HG03175 (cell line): ENCODE data around the gene NDRG4.

ENCODE experiments used
- ATAC-seq: cut with Tn5 transposase; IDR thresholded peaks from one replicate; pipeline ENCODE4 v1.9.1; 2021; ENCODE audit warnings: mild to moderate bottlenecking, moderate library complexity; ENCODE audit not compliant: unreplicated experiment

The NDRG4 gene, protein sequence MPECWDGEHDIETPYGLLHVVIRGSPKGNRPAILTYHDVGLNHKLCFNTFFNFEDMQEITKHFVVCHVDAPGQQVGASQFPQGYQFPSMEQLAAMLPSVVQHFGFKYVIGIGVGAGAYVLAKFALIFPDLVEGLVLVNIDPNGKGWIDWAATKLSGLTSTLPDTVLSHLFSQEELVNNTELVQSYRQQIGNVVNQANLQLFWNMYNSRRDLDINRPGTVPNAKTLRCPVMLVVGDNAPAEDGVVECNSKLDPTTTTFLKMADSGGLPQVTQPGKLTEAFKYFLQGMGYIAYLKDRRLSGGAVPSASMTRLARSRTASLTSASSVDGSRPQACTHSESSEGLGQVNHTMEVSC

DNA sequence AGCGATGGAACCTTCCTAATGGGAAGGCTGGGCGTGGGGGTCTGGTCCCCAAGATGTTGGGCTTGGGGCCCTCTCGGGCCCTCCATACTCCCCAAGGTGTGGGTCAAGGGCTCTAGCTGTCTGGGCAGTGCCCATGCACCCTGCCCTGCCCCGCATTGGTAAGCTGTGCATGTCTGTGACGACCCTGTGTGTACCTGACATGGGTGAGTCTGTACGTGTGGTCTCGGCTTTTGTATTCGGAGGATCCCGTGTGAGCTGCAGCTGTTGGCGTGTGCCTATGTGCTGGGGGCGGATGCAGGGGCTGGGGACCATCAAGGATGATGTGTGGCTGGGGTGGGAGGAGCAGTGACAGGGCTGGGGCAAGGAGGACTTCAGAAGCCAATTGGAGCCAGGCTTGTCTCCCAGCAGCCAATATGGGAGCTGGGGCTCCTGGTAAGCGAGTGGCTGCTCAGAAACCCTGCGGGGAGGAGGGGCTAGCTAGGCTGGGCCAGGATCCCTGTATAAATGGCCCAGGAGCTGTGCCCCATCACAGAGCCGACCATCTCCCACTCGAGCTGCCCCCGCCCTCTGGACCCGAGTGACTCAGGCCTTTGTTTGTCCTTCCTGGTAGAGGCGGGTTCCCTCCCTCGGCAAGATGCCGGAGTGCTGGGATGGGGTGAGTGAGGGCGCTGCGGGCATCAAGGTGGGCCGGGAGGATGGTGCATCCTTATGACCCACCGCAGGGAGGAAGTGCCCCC lies at the start of gene NDRG4:
NDRG4 (plus strand) TSS at position 529 of the 737 bp plus-strand sequence; CDS start at position 635, 106 bp downstream.
- ATAC-seq = peak; percentile 41

DNA sequence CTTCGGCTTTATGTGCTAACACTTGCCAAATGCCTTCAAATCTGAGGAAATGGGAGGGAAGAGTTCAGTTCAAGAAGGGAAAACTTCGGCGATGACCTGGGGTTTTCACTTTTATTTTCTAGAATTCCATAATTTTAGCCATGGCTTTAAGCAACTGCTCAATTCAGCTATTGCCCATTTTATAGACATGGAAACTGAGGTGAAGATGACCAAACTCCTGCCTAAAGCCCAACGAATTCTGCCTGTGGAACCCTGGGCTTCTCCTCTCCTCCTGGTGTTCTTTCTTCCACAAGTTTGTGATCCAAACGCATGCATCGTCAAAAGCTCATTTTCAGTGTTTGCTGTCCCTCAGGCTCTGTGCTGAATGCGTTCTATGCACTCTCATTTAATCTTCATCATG lies 49.4 kb upstream of the NDRG4 start:
- no peak for ATAC-seq

DNA sequence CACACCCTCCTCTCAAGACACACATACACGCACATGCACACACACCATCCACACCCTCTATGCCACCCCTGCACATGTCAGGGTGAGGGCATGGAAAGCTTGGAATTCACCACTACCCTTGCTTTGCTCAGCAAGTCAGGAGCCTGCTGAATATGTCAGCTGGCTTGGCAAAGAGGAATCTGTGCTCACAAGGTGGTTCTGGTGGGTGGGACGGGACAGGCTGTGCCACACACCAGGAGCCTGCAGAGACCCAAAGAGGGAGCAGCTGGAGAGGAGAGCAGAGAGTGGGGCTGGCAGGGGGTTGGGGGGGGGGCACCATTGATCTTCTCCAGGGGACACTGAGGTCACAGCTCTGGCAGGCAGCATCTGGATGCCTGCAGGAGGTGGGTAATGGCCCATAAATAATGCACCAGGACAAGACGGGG lies 48.7 kb upstream of the NDRG4 start:
- ATAC-seq = no peak

DNA sequence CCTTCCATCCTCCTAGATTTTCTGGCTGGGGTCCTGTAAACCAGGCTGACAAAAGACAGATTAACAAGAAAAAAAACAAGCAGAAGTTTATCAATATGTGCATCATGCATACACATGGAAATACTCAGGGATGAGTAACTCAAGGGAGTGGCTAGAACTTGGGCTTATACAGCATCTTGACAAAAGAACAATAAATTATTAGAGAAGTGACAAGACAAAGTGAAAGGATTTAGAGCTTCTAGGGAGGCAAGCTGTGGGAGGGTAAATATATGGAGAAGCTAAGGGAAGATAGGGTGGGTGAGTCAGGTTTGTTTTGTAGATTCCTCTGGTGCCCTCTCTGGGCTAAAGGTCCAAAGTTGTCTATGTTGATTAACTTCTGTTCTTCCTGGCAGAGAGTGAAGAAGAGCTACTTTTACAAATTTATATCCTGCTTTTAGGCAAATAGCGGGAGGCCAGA lies 48.0 kb upstream of the NDRG4 start:
- ATAC-seq = no peak

DNA sequence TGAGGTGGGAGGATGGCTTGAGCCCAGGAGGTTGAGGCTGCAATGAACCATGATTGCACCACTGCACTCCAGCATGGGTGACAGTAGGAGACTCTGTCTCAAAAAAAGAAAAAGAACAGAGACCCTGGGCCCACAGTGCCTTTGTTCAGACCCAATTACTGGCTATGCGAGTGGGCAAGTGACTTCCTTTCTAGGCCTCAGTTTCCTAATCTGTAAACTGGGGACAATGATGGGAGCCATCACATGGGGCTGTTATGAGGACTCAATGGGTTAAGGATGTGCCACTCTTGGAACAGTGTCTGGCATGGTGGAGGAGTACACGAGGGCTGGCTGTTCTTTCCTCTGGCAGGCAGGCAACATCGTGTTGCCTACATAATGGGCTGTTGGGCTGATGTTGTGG lies 47.3 kb upstream of the NDRG4 start:
- ATAC-seq = no peak

DNA sequence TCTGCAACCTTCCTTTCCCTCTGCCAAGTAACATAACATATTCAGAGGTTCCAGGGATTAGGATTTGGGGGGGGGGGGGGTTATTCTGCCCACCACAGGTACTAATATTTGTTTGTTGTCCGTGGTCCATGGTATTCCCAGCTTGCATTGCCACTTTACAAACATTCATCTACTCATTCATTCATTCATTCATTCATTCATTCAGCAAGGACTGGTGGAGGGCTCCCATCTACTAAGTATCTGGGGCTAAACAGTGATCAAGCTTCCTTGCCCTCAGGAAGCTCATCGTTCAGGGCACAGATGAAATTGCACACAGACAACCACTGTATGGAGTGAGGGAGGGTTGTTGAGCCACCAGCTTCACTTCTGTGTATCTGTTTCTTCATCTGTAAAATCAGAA lies 45.8 kb upstream of the NDRG4 start:
- ATAC-seq = no peak

DNA sequence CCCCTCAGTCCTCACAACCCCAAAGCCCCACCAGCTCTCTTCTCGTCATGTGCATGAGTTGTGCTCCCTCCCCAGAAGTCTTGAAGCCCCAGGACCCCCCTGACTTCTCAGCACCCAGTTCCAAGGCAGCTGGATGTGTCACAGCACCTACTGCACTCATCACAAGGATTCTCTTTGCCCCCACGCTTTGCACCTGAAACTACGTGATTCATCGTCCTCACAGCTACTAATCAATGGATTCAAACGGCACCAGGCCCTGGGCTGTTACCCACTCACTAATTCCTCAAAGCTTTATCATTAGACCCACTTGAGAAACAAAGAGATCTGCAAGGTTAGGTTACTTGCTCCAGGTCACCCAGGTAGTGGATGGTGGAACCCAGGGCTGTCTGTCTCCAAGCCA lies 45.1 kb upstream of the NDRG4 start:
- no peak for ATAC-seq

DNA sequence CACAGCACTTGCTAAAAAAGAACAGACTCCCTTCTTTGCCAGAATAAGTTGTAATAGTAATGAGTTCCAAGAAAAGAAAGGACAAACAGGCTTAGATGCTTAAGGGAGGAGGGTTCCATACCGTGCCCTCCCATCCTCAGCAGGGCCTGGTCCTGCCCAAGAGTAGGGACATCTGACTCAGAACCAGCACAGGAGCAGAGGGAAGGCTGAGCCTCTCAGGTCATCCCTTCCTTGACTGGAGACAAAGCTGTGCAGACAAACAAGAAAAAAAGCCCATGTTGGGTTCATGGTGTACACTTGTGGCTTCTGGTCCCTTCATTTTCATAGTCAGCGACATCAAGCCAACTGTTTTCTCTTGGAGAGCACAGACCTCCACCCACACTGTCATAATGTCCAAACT lies 44.2 kb upstream of the NDRG4 start:
- ATAC-seq = no peak

DNA sequence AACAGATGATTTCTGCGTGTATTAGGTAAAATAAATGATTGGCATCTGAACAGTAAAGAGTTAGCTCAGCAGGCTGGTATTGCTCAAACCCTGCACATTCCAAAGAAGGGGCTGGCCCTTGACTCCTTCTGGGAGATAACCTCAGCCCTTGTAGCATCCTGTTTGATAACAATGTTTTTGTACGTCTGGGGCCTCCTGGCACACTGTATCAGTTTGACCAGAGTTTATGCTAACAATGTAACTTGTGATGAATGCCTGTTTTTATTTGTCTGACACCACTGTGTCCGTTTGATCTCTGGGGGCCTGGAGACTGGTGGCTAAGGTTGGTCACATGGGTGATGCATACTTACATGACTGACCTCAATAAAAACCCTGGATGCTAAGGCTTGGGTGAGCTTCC lies 43.8 kb upstream of the NDRG4 start:
- no peak for ATAC-seq

DNA sequence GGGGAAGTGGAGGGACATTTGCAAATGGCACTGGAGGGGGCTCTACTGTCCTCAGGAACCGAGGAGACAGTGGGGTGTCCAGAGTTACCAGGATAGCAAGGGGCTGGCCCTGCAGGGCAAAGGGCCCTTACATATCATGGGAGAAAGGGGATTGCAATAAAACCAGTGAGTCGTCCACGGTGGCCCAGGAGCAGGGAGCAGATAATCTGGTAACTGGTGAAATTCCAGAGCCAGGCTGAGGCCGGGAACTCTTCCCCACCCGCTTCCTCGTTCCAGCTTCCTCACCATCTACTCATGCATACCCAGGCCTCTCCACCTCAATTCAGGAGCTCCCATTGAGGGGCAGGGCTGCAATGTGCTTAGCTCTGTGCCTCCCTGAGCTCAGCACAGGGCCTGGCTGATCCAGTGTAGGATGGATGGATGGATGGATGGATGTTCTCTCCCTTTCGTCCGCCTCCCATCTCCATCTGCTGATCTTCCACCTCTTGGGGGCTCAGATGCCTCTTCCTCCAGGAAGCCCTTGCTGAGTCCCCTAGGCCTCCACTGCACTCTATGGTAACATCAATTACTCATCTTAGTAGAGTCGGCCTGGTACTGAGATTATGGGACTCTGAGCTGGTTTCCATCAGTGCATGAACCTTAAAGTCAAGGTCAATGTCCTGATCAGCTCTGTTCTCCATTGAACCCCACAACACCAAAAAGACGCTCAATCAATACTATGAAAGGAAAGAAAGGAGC lies 41.2 kb upstream of the NDRG4 start:
- ATAC-seq = no peak

DNA sequence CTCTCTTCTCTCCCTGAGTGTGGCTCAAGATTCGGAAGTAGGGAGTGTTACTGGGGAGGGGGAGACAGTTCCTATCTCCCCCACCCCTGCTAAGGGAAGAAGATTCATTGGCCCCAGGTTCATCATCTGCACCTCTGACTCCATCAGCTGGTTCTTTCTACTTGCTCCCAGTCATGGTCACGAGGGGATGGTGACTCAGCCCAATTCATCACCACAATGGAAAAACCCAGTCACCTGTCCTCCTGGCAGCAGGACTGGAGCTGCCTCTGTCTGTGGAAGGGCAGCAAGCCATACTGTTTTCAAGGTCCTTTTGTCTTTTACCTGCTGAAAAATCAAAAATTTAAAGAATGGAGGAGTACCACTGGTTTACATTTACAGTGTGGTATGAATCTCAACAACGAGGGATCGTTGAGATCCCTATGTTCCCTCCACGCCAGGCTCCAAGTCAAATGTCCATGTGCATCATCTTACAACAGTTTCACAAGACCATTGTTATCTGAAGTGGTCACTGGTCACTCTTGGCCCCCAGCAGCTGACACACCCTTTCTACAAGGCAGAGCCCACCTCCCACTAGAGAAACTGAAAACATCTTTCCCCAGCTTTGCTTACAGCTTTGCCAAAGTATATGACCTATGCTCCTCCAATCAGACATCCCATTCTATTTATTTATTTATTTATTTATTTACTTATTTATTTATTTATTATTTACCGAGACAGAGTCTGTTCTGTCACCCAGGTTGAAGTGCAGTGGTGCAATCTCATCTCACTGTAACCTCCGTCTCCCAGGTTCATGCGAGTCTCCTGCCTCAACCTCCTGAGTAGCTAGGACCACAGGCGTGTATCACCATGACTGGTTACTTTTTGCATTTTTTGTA lies 40.4 kb upstream of the NDRG4 start:
- ATAC-seq = no peak

DNA sequence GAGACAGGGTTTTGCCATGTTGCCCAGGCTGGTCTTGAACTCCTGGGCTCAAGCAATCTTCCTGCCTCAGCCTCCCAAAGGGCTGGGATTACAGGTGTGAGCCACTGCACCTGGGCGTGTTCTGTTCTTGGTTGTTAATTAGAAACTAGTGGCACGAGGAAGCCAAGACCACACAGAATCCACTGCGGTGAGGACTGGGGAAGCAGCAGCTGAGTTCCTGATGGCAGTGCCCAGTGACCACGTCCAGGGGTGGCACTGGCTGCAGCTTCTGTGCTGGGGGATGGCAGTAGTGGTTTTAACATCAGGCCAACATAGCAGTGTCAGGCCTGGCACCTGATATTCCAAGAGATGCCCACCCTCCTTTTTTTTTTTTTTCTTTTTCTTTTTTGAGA lies 39.7 kb upstream of the NDRG4 start:
- ATAC-seq = no peak

DNA sequence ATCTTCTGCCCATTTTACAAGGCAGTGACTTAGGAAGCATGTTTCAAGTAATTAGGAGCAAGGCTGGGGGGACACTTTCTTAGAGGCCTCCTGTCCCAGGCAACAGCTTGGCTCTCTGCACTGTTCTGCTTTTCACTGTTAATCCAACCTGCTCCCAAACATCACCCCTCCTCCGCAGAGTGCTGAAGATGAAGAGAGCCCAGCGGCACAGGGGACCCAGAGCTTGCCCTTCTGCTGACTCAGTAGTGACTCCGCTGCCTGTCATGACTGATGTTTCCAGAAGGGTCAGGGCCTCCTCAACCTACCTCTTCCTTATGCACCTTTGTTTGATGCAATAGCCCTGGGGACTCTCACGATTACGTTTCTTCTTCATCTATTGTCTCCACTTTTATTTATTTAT lies 38.9 kb upstream of the NDRG4 start:
- no peak for ATAC-seq

DNA sequence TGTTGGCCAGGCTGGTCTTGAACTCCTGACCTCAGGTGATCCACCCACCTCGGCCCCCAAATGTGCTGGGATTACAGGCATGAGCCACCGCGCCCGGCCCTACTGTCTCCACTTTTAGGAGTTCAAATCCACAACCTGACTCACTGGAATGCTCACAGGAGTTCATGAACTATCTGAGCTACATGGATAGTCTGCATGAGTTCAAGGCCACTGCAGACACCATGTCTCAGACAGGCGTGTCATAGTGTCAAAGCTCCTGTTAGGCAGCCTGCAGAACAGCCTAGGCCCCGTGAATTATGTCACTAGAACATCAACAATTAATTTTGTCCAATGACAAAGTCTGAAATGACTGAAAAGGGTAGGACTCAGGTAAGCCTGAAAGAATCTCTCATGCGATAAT lies 38.3 kb upstream of the NDRG4 start:
- no peak for ATAC-seq

DNA sequence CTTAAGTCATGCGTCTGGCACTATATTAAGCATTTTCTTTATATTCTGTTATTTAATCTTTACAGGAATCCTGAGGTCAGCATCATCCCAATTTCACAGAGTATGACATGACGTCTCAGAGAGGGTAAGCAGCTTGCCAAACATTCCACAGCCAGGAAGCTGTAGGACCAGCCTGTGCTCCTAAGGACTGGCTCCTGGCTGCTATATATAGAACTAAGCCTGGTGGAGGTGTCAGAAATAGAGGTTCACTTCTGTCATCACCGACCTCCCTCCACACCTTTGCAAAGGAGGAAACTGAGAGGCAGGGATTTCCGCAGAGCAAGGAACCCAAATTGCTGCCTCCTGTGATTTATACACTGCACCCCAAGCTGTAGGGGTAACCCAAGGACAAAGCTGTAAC lies 37.9 kb upstream of the NDRG4 start:
- ATAC-seq = no peak

DNA sequence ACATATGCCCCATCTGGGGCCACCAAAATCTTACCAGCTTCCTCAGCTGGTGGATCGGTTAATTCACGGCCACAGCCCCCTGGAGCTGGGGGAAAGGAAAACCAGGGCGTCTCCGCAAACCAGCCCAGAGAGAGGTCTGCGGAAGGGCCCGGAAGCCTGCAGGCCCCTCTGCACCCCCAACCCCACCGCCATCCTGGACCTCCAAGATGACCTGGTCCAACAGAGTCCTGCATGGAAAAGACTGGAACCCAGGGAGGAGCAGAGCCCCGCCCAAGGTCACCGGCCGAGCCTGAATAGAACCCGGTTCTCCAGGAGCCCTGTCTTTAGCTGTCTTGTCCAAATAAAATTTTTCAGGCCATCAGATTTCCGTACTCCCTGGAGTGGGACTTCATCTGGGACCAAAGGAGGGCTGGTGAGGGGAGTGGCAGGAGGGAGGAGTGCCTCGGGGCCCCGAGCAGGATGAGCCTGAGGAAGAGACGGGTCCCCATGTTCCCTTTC lies 37.4 kb upstream of the NDRG4 start:
- no peak for ATAC-seq

DNA sequence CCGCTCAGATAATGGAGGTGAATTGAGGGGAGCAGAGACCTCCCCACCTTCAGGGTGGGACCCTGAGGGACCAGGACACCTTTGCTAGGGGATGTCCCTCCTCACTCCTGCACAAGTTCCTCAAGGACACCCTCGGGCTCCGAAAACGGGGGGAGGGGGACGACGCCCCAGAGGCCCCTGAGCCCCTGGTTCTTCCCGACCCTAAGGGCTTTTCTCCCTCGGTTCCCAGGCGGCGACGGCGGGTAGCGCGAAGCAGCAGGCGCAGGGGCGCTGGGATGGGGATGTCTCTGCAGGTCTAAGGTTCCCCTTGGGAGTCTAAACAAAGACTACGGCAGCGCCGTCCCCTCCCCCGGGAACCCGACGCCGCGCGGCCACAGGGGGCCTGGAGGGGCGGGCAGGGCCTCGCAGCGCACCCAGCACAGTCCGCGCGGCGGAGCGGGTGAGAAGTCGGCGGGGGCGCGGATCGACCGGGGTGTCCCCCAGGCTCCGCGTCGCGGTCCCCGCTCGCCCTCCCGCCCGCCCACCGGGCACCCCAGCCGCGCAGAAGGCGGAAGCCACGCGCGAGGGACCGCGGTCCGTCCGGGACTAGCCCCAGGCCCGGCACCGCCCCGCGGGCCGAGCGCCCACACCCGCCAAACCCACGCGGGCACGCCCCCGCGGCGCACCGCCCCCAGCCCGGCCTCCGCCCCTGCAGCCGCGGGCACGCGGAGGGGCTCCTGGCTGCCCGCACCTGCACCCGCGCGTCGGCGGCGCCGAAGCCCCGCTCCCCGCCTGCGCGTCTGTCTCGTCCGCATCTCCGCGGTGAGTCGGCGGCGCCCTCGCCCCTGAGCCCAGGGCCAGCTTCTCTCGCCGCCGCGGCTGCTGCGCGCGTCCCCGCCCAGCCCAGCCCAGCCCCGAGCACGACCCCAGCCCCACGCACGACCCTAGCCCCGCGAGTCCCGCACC lies 36.7 kb upstream of the NDRG4 start:
- no peak for ATAC-seq

DNA sequence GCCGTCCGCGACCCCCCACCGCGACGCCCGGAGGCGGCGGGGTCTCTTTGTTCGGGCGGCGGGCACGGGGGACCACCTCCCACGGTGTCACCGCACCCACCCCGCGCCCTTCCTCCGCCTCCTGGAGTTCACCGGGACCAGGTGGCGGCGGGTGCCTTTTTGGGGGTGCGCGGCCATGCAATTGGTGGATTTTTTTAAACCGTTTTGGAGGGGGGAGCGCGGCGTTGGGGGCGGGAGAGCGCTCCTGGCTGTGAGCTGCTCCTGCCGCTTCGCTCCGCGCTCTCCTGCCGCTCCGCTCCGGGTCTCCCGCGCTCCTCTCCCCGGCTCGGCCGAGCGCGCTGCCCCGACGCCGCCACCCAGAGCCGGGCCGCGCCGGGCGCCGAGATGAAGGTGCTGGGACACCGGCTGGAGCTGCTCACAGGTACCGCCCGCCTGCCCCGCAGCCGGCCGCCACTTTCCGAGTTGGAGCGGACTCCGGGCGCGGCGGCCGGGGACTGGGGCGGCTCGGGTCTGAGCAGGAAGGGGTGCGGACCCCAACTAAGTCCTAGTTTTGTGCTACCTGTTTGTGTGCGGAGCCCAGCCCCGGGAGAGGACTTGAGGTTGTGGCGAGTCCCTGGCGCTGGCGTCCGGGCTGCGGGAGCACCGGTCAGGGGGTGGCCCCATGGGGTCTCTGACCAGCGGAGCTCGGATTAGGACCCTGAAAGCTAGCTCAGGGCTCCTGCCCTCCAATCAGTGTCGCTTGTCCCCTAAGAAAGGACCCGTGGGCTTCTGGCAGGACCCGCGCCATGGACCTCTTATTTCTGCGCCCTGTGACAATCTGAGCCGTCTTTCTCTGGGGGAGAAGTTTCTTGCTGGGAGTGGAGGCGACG lies 35.7 kb upstream of the NDRG4 start:
- no peak for ATAC-seq
